Parathyroid adenoma (tissue), 2 donors: ENCODE data around the gene BCLAF3.

ENCODE experiments used
- H2AFZ ChIP-seq: fragments of 300-600 bp; sonication (generic); one replicate; pipeline ENCODE4 v1.7.0; 2017; ENCODE audit warnings: antibody characterized with exemption, mild to moderate bottlenecking
- H3K27ac ChIP-seq: fragments of 300-600 bp; sonication (generic); one replicate; pipeline ENCODE4 v1.7.0; 2017
- H3K27me3 ChIP-seq: fragments of 300-600 bp; sonication (generic); one replicate; pipeline ENCODE4 v1.7.0; 2017; ENCODE audit warnings: low read length; ENCODE audit not compliant: control insufficient read depth, insufficient read depth
- H3K36me3 ChIP-seq: fragments of 300-600 bp; sonication (generic); one replicate; pipeline ENCODE4 v1.7.0; 2017; ENCODE audit warnings: low read length; ENCODE audit not compliant: control insufficient read depth, insufficient read depth
- H3K4me1 ChIP-seq: fragments of 300-600 bp; sonication (generic); one replicate; pipeline ENCODE4 v1.7.0; 2017; ENCODE audit warnings: control low read depth
- H3K4me2 ChIP-seq: fragments of 300-600 bp; sonication (generic); one replicate; pipeline ENCODE4 v1.7.0; 2017; ENCODE audit warnings: low read length
- H3K4me3 ChIP-seq: fragments of 300-600 bp; sonication (generic); one replicate; pipeline ENCODE4 v1.7.0; 2017; ENCODE audit warnings: low read depth, low read length
- H3K79me2 ChIP-seq: fragments of 300-600 bp; sonication (generic); one replicate; pipeline ENCODE4 v1.7.0; 2017; ENCODE audit warnings: control low read depth
- H3K9ac ChIP-seq: fragments of 300-600 bp; sonication (generic); one replicate; pipeline ENCODE4 v1.7.0; 2017; ENCODE audit warnings: mild to moderate bottlenecking
- H3K9me3 ChIP-seq: fragments of 300-600 bp; sonication (generic); one replicate; pipeline ENCODE4 v1.7.0; 2017; ENCODE audit warnings: low read length; ENCODE audit not compliant: control insufficient read depth
- TF ChIP-seq, protein P1 (sequence below): fragments of 300-600 bp; sonication (generic); IDR thresholded peaks from one replicate; pipeline ENCODE4 v1.7.0; 2017; ENCODE audit warnings: antibody characterized with exemption, mild to moderate bottlenecking
- donor health status: primary hyperparathyroidism.

The BCLAF3 gene

DNA sequence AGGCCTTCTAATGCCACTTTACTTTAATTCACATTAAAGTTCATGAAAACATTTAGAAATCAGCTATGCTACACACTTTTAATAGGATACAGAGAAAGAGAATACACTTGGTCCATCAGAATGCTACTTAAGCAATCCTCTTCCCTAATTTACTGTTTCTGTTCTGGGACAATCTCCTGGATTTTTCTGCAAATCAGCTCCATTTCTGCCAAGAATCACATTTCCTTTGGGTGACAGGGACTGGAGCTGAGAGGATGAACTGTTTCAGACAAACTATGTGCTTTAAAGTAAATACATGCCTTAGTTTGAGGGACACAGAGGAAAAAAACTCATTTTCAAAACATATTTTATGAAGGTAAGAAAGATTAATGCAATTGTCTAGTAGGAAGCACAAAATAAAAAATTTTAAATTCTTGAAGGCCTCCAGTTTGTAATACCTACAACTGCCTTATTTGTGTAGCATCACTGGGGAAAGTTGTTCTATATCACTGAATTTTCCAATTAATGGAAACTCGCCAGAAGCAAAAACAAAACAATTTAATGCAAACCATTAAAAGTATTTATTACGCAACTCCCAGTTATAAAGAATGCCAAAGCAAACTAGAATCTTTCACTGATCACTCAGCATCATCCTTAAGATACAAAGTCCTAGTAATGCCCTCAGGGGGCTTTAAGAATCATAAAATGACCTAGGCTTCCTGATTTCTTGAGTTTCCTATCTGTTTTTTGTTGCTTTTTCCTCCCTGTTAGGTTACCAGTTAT lies 36.3 kb downstream of the BCLAF3 start:
- Histone ChIP-seq H2AFZ (no peak overlapping the region), H3K36me3 (no peaks in the 10 kb centered on the region), H3K9ac (no peak overlapping the region), H3K27ac (no peak overlapping the region), H3K4me1 (no peaks in the 10 kb centered on the region), H3K27me3 (no peaks in the 10 kb centered on the region), H3K9me3 (no peaks in the 10 kb centered on the region), H3K4me2 (no peak overlapping the region), H3K79me2 (no peaks in the 10 kb centered on the region), H3K4me3 (no peak overlapping the region)
- TF ChIP-seq, protein P1, sequence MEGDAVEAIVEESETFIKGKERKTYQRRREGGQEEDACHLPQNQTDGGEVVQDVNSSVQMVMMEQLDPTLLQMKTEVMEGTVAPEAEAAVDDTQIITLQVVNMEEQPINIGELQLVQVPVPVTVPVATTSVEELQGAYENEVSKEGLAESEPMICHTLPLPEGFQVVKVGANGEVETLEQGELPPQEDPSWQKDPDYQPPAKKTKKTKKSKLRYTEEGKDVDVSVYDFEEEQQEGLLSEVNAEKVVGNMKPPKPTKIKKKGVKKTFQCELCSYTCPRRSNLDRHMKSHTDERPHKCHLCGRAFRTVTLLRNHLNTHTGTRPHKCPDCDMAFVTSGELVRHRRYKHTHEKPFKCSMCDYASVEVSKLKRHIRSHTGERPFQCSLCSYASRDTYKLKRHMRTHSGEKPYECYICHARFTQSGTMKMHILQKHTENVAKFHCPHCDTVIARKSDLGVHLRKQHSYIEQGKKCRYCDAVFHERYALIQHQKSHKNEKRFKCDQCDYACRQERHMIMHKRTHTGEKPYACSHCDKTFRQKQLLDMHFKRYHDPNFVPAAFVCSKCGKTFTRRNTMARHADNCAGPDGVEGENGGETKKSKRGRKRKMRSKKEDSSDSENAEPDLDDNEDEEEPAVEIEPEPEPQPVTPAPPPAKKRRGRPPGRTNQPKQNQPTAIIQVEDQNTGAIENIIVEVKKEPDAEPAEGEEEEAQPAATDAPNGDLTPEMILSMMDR = no peak

DNA sequence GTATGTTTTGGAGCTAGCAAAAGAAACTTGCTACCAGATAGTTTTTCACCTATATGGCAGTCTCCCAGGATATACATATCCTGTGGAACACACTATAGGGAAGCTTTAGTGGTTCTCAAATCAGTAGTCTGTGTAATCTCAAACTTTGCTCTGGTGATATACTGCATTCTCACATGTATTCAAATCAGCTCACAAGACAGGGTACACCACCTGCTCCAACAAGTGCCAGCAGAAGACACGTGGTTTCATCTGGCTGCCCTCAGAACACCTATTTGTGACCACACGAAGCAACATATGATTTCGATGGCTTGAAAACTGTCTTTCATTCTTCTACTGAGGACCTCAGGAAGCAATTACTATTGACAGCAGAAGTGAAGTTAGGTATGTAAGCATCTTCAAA lies 37.7 kb downstream of the BCLAF3 start:
- no peak overlapping the region for H3K4me3 ChIP-seq

DNA sequence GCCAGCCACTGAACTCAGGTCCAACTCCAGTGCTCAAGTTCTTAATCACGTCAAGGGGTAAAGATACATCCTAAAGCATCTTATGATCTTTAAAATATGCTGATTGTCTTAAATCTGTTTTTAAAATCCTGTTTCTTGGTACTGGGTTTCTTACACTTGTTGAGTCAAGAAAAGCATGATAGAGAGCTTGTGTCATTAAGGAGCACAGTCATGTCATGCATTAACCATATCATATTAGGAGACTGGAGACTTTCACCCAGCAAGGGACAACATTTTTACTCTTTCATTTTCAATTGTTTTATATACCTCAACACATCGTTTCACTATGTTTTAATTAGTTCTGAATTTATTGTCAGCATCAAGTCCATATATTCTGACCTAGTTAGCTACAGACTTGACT lies 41.5 kb downstream of the BCLAF3 start:
- Histone ChIP-seq H3K27me3 (no peaks in the 10 kb centered on the region), H3K79me2 (no peaks in the 10 kb centered on the region), H2AFZ (no peak overlapping the region), H3K4me2 (no peak overlapping the region), H3K4me1 (no peaks in the 10 kb centered on the region), H3K36me3 (no peaks in the 10 kb centered on the region), H3K4me3 (no peak overlapping the region), H3K9ac (no peak overlapping the region), H3K27ac (no peak overlapping the region), H3K9me3 (no peaks in the 10 kb centered on the region)
- TF ChIP-seq, protein P1 = no peak

More for the DNA sequence above, 37.7 kb downstream of the BCLAF3 start:
- Histone ChIP-seq H3K9me3 (no peaks in the 10 kb centered on the region), H3K79me2 (no peaks in the 10 kb centered on the region), H3K4me2 (no peak overlapping the region), H3K36me3 (no peaks in the 10 kb centered on the region), H3K27ac (no peak overlapping the region), H3K4me1 (no peaks in the 10 kb centered on the region), H3K27me3 (no peaks in the 10 kb centered on the region), H2AFZ (no peak overlapping the region), H3K9ac (no peak overlapping the region)
- TF ChIP-seq, protein P1 = no peak

DNA sequence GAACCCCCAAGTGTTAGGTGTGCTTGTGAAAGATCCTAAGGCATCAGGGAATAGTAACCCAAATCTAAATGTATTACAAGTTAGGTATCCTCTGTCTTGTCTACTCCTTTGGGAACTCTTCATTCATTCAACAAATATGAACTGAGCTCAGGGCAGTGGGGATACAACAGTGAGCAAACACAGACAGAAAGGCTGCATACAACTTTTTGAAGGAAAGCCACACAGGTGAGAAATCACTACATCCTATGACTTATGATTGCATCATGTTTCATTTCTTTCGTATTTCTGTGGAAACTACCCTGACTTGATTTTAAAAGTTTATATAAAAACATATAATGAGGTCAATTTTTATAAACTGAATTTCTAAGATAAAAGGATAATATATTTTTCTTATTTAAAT lies 43.2 kb downstream of the BCLAF3 start:
- Histone ChIP-seq H3K4me3 (no peak overlapping the region), H3K4me1 (no peaks in the 10 kb centered on the region), H2AFZ (no peak overlapping the region), H3K9me3 (no peaks in the 10 kb centered on the region), H3K36me3 (no peaks in the 10 kb centered on the region), H3K27me3 (no peaks in the 10 kb centered on the region), H3K4me2 (no peak overlapping the region), H3K79me2 (no peaks in the 10 kb centered on the region), H3K27ac (no peak overlapping the region), H3K9ac (no peak overlapping the region)
- TF ChIP-seq, protein P1 = no peak
